ENCODE results near the gene SLC25A14.

- TF ChIP-seq CTCF (IDR thresholded peaks at IDR 0.05) (no peak), EZH2 (IDR thresholded peaks at IDR 0.05) (no peak), EZH2phosphoT487 (IDR thresholded peaks at IDR 0.05) (no peak)
Measured at GRCh38 chrX:130300010-130300282, 39.8 kb upstream of the SLC25A14 start.
